ENCODE data around the gene RAB3IP. TPM values are rescaled to one million over a fixed set of nuclear protein-coding genes. Genes with fewer than 3 reads are reported as not detected.

RAB3IP gene
- total RNA-seq, 1 donor from 2014 or later, result 16.5 TPM

GRCh38 chr12:69712826-69713225 lies 25.8 kb upstream of the RAB3IP start:
- Mint-ChIP-seq H3K27me3 (ENCODE audit: unreplicated experiment) (no peaks in the 10 kb centered on the region), H3K9me3 (ENCODE audit: unreplicated experiment) (peaks cover 5% of the 10 kb centered on the region), H3K27ac (ENCODE audit: unreplicated experiment) (no peak overlapping the region), H3K4me3 (ENCODE audit: unreplicated experiment) (no peak overlapping the region), H3K4me1 (ENCODE audit: unreplicated experiment) (no peaks in the 10 kb centered on the region), H3K36me3 (ENCODE audit: unreplicated experiment) (no peaks in the 10 kb centered on the region)
- DNase-seq (ENCODE audit: extremely low spot score, unreplicated experiment), result no peak
- TF ChIP-seq, protein P1, sequence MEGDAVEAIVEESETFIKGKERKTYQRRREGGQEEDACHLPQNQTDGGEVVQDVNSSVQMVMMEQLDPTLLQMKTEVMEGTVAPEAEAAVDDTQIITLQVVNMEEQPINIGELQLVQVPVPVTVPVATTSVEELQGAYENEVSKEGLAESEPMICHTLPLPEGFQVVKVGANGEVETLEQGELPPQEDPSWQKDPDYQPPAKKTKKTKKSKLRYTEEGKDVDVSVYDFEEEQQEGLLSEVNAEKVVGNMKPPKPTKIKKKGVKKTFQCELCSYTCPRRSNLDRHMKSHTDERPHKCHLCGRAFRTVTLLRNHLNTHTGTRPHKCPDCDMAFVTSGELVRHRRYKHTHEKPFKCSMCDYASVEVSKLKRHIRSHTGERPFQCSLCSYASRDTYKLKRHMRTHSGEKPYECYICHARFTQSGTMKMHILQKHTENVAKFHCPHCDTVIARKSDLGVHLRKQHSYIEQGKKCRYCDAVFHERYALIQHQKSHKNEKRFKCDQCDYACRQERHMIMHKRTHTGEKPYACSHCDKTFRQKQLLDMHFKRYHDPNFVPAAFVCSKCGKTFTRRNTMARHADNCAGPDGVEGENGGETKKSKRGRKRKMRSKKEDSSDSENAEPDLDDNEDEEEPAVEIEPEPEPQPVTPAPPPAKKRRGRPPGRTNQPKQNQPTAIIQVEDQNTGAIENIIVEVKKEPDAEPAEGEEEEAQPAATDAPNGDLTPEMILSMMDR (IDR thresholded peaks at IDR 0.05), result no peak

- H3K36me3 Mint-ChIP-seq (ENCODE audit: unreplicated experiment), result no peaks in the 10 kb centered on the region
- DNase-seq (ENCODE audit: extremely low spot score, unreplicated experiment), result no peak
- TF ChIP-seq, protein P1 (IDR thresholded peaks at IDR 0.05), result no peak
- no peaks in the 10 kb centered on the region for H3K27me3 Mint-ChIP-seq (ENCODE audit: unreplicated experiment)
- H3K9me3 Mint-ChIP-seq (ENCODE audit: unreplicated experiment), result no peaks in the 10 kb centered on the region
- H3K4me3 Mint-ChIP-seq (ENCODE audit: unreplicated experiment), result no peak overlapping the region
- no peak overlapping the region for H3K27ac Mint-ChIP-seq (ENCODE audit: unreplicated experiment)
- peaks cover 7% of the 10 kb centered on the region for H3K4me1 Mint-ChIP-seq (ENCODE audit: unreplicated experiment)
Observed at GRCh38 chr12:69714542-69714941, 24.1 kb upstream of the RAB3IP start.

DNA sequence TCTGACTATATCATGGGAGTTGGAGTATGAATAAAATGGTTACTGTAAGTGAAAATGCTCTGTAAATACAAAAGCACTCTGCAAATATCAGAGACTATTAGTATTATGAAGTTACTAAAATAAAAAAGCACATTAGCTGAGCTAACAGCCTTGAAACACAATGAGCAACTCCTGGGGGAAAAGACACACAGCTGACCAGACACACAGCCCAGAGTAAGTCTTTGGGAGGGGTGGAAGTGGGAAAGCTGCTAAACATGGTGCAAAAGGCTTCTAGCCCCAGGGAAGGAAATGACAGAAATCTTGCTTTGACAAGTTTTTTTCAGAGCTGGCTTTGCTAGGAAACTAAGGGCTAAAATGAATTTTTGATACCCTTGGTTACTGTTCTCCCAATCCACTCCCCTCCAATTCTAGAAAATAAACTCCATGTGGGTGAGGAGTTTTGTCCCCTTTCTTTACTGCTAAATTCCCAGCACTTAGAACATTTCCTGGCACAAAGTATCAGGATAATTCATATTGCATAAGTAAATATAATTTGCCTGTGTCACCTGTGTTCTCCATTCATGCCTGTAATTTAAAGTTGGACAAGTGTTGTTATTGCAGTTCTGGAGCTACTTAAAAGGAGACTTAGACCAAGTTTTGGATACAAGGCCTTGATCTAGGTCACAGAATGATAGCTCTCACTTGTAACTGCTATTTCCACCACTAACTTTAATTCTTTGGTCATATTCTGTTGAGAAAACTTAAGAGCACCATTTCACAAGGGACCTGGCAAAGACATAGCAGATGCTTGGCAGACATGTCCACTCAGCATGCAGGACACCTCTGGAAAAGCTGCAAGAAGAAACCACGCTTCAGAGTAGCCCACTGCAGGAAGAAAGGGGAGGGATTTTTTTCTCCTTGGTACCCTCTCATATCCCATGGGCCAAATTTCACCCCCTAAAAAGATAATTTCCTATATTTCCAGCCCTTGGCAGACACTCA lies 19.0 kb upstream of the RAB3IP start:
- Mint-ChIP-seq H3K36me3 (ENCODE audit: unreplicated experiment) (no peaks in the 10 kb centered on the region), H3K27me3 (ENCODE audit: unreplicated experiment) (no peaks in the 10 kb centered on the region), H3K4me3 (ENCODE audit: unreplicated experiment) (no peak overlapping the region), H3K9me3 (ENCODE audit: unreplicated experiment) (peaks cover 6% of the 10 kb centered on the region), H3K4me1 (ENCODE audit: unreplicated experiment) (peaks cover 9% of the 10 kb centered on the region), H3K27ac (ENCODE audit: unreplicated experiment) (peak overlapping the region; percentile 17)
- TF ChIP-seq, protein P1 (IDR thresholded peaks at IDR 0.05), result no peak
- DNase-seq (ENCODE audit: extremely low spot score, unreplicated experiment), result no peak

GRCh38 chr12:69720750-69721149 lies 17.9 kb upstream of the RAB3IP start:
- H3K36me3 Mint-ChIP-seq (ENCODE audit: unreplicated experiment), result no peaks in the 10 kb centered on the region

DNA sequence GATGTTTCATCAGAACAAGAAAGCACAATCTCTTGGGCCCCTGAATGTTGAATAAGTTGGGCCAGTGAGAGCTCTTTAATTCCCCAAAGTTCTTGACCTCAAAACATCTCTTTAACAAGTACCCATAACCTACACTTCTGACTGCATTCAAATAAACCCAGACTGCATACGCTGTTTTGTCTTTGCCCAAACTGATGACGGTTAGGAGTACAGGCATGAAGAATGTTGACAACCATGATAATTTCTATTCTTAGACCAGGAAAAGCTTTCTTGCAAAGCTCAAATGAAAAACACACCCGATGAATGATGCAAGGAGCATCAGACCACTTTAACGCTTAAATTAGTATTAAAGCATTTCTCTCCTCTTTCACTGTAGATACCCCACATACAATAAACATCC lies 11.7 kb upstream of the RAB3IP start:
- TF ChIP-seq, protein P1 (IDR thresholded peaks at IDR 0.05), result no peak
- Mint-ChIP-seq H3K36me3 (ENCODE audit: unreplicated experiment) (no peaks in the 10 kb centered on the region), H3K9me3 (ENCODE audit: unreplicated experiment) (peaks cover 8% of the 10 kb centered on the region), H3K27me3 (ENCODE audit: unreplicated experiment) (no peaks in the 10 kb centered on the region), H3K4me1 (ENCODE audit: unreplicated experiment) (no peaks in the 10 kb centered on the region), H3K27ac (ENCODE audit: unreplicated experiment) (no peak overlapping the region), H3K4me3 (ENCODE audit: unreplicated experiment) (no peak overlapping the region)
- no peak for DNase-seq (ENCODE audit: extremely low spot score, unreplicated experiment)

More at GRCh38 chr12:69720750-69721149, 17.9 kb upstream of the RAB3IP start:
- Mint-ChIP-seq H3K4me3 (ENCODE audit: unreplicated experiment) (no peak overlapping the region), H3K27ac (ENCODE audit: unreplicated experiment) (no peak overlapping the region), H3K4me1 (ENCODE audit: unreplicated experiment) (peaks cover 9% of the 10 kb centered on the region), H3K9me3 (ENCODE audit: unreplicated experiment) (peaks cover 8% of the 10 kb centered on the region), H3K27me3 (ENCODE audit: unreplicated experiment) (no peaks in the 10 kb centered on the region)
- no peak for DNase-seq (ENCODE audit: extremely low spot score, unreplicated experiment)
- TF ChIP-seq, protein P1 (IDR thresholded peaks at IDR 0.05), result no peak
